ENCODE results near the gene VSIR. TPM values are rescaled to one million over a fixed set of nuclear protein-coding genes. Genes with fewer than 3 reads are reported as not detected.

Gene VSIR
- total RNA-seq, 2 donors from 2014 or later = 36.1 to 56.0 TPM

DNA sequence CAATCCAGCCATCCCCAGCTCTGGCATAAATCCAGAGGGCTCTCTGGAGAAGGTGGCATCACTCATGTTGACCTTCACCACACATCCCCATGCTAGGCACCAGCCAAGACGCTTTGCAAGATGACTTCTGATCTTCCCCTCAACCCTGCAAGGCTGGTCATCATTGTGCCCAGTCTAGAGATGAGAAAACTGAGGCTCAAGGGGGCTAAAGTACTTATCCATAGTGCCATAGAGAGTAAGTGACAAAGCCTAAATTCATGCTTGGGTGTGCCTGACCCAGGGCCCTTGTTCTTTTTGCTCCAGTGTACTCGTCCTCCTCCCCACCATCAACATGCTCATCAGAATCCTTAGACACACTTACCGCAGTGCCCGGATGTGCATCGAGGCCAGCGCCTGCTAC is 52.0 kb downstream of the VSIR start:
- TF ChIP-seq, protein P1, sequence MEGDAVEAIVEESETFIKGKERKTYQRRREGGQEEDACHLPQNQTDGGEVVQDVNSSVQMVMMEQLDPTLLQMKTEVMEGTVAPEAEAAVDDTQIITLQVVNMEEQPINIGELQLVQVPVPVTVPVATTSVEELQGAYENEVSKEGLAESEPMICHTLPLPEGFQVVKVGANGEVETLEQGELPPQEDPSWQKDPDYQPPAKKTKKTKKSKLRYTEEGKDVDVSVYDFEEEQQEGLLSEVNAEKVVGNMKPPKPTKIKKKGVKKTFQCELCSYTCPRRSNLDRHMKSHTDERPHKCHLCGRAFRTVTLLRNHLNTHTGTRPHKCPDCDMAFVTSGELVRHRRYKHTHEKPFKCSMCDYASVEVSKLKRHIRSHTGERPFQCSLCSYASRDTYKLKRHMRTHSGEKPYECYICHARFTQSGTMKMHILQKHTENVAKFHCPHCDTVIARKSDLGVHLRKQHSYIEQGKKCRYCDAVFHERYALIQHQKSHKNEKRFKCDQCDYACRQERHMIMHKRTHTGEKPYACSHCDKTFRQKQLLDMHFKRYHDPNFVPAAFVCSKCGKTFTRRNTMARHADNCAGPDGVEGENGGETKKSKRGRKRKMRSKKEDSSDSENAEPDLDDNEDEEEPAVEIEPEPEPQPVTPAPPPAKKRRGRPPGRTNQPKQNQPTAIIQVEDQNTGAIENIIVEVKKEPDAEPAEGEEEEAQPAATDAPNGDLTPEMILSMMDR (IDR thresholded peaks at IDR 0.05) = no peak
- no peaks in the 10 kb centered on the region for H3K27me3 ChIP-seq
- peaks cover 0 to 46% of the 10 kb centered on the region in 2 donors for H3K4me1 ChIP-seq
- no peaks in the 10 kb centered on the region for H3K9me3 ChIP-seq
- H3K27ac ChIP-seq = no peak overlapping the region
- H3K36me3 ChIP-seq = no peaks in the 10 kb centered on the region
- DNase-seq (ENCODE audit: low spot score) = no peak
- no peak overlapping the region for H3K4me3 ChIP-seq

DNA sequence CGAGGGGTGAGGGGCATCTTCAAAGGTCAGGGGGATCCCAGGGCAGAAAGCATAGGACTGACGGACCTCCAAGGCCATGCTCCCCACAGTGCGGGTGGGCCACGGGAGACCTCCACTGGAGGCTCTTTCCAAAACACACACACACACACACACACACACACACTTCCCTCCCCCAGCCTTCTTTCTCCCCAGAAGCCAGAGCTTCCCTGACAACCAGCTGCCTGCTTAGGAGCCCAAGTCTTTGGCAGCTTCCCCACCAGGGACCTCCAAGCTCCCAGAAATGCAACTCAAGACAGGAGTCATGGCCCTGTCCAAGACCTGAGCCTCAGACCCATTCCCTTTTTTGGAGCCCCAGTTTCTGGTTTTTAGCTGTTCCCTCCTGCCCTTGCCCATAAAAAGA is 53.0 kb downstream of the VSIR start:
- Histone ChIP-seq H3K27me3 (no peaks in the 10 kb centered on the region), H3K36me3 (no peaks in the 10 kb centered on the region)

GRCh38 chr10:71719464-71720201 is 53.7 kb downstream of the VSIR start, which contains the start of gene C10orf105:
Gene C10orf105, minus strand, starts transcription at chr10:71719778. Its CDS starts 3,441 bp downstream, at chr10:71716337.
- no peak within 1 kb of the TSS for H3K4me3 ChIP-seq
- TF ChIP-seq, protein P1 (IDR thresholded peaks at IDR 0.05) = no peak
- H3K27me3 ChIP-seq = no peaks in the 10 kb centered on the region
- H3K9me3 ChIP-seq = no peaks in the 10 kb centered on the region
- H3K36me3 ChIP-seq = no peaks in the 10 kb centered on the region
- peak within 1 kb of the TSS; percentile 25 to 53 for H3K27ac ChIP-seq
- no peak for DNase-seq (ENCODE audit: low spot score)
- peaks cover 0 to 57% of the 10 kb centered on the region in 2 donors for H3K4me1 ChIP-seq

More for the DNA sequence above, 53.0 kb downstream of the VSIR start:
- peaks cover 0 to 50% of the 10 kb centered on the region in 2 donors for H3K4me1 ChIP-seq
- H3K4me3 ChIP-seq = no peak overlapping the region
- TF ChIP-seq, protein P1 (IDR thresholded peaks at IDR 0.05) = no peak
- H3K9me3 ChIP-seq = no peaks in the 10 kb centered on the region
- H3K27ac ChIP-seq = no peak overlapping the region
- no peak for DNase-seq (ENCODE audit: low spot score)

DNA sequence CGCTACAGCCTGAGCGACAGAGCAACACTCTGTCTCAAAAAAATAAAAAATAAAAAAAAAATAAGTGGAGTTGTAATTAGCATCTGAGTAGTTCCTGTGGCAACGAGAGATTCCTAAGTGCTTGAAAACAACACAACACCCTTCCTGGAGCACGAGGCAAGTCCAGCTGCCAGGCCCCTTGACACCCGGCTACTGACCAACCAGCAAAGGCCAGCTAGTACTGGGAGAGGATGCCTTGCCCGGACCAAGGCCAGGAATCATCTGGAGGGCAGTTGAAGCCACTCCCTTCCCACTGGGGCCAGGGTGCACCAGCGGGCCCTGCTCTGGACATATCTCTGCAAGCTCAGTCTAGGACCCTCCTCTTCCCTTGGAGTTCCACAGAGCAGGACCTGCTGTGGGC is 54.3 kb downstream of the VSIR start:
- H3K4me3 ChIP-seq = no peak overlapping the region
- TF ChIP-seq, protein P1 (IDR thresholded peaks at IDR 0.05) = no peak
- peak; percentile 84 for DNase-seq (ENCODE audit: low spot score)
- no peaks in the 10 kb centered on the region for H3K36me3 ChIP-seq
- H3K27me3 ChIP-seq = no peaks in the 10 kb centered on the region
- H3K27ac ChIP-seq = peak overlapping the region; percentile 25 to 53
- no peaks in the 10 kb centered on the region for H3K9me3 ChIP-seq
- H3K4me1 ChIP-seq = peaks cover 0 to 63% of the 10 kb centered on the region in 2 donors

DNA sequence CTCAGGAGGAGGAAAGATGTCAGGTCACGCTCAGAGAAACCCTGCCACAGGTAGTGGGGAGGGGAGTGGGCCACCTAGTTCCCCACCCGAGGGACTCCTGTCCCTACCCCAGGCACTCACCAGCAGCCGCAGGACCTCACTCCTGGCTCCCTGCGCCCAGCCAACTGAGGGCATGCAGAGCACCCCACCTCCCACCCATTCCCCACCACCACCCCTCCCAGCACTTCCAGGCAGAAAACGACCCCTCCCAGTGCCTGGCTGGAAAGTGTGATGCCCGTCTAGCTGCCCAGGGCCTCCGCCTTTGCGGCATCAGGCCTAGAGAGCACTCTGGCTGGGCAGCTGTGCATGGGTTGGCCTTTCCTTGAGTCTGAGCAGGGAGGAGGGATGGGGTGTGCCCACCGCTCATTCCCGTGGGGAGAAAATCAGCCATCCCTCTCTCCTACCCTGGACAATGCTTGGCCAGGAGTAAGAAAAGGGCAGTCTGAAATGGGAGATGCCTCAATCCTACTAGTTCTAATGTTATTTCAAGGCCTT is 55.1 kb downstream of the VSIR start:
- TF ChIP-seq, protein P1 (IDR thresholded peaks at IDR 0.05) = no peak
- Histone ChIP-seq H3K9me3 (no peaks in the 10 kb centered on the region), H3K4me1 (peaks cover 0 to 71% of the 10 kb centered on the region in 2 donors), H3K27me3 (no peaks in the 10 kb centered on the region), H3K4me3 (no peak overlapping the region), H3K36me3 (no peaks in the 10 kb centered on the region), H3K27ac (peak overlapping the region; percentile 25 to 53)
- DNase-seq (ENCODE audit: low spot score) = no peak

Data from right atrium auricular region (tissue), 2 donors.